Stomach (tissue), 9 donors: ENCODE data around the gene CEP295NL. TPM values are rescaled to one million over a fixed set of nuclear protein-coding genes. Genes with fewer than 3 reads are reported as not detected.

Source experiments
- DNase-seq, 2 donors: peaks; one replicate each; pipeline versions ENCODE4 v3.0.0 to v3.0.0-alpha.2; 2013 to 2019
- H3K27ac ChIP-seq, 5 donors: fragments of 200-600 bp in 4 of 5; sonication (generic) in 4 of 5; one replicate each; pipeline ENCODE4 v1.5.1; 2013 to 2019; ENCODE audit warnings: mild to moderate bottlenecking in 1 of 5, moderate library complexity in 1 of 5
- H3K27me3 ChIP-seq, 3 donors: fragments of 200-600 bp; sonication (generic); one replicate each; pipeline ENCODE4 v1.5.1; 2017 to 2019; ENCODE audit warnings: mixed run types in 1 of 3
- H3K36me3 ChIP-seq, 4 donors: fragments of 200-600 bp; sonication (generic); 1 replicate in 3 of 4; 2 replicates in 1 of 4; pipeline ENCODE4 v1.5.1; 2016 to 2019
- H3K4me1 ChIP-seq, 4 donors: fragments of 200-600 bp; sonication (generic); one replicate each; pipeline ENCODE4 v1.5.1; 2016 to 2019
- H3K4me3 ChIP-seq, 4 donors: fragments of 200-600 bp; sonication (generic) in 3 of 4; one replicate each; pipeline ENCODE4 v1.5.1; 2016 to 2019; ENCODE audit warnings: mild to moderate bottlenecking in 1 of 4
- H3K9me3 ChIP-seq, 4 donors: fragments of 200-600 bp; sonication (generic); one replicate each; pipeline ENCODE4 v1.5.1; 2016 to 2019
- CTCF ChIP-seq, 7 experiments: fragments of 450-650 bp in 4 of 7; fragments of 200-600 bp in 3 of 7; sonication (generic) in 3 of 7; IDR thresholded peaks; one replicate each; pipeline ENCODE4 v1.5.1; 2016 to 2019; ENCODE audit warnings: antibody characterized with exemption in 7 of 7, control low read depth in 2 of 7, mild to moderate bottlenecking in 1 of 7
- EP300 ChIP-seq: sonication (generic); formaldehyde crosslinking; IDR thresholded peaks from one replicate; pipeline ENCODE4 v1.6.1; 2017; ENCODE audit warnings: antibody characterized with exemption
- POLR2A ChIP-seq, 4 donors: fragments of 450-650 bp; IDR thresholded peaks; one replicate each; pipeline ENCODE4 v1.6.1; 2016; ENCODE audit warnings: antibody characterized with exemption in 4 of 4, control low read depth in 2 of 4, mild to moderate bottlenecking in 1 of 4, moderate library complexity in 1 of 4
- POLR2AphosphoS5 ChIP-seq, 3 donors: sonication (generic); formaldehyde crosslinking; IDR thresholded peaks; one replicate each; pipeline ENCODE4 v1.6.1; 2016; ENCODE audit warnings: antibody characterized with exemption in 3 of 3
- WGBS, 5 donors: extraction: QIAGEN DNeasy Blood & Tissue Kit in 3 of 5; methylation state at CpG; one replicate each; pipeline versions ENCODE4 v1.1.5 to v1.1.7; 2013 to 2018; 5-methylcytosine and 5-hydroxymethylcytosine counted together
- intact Hi-C: fragments of 100-400 bp; cut with DNase I; formaldehyde crosslinking; loops from one replicate; pipeline ENCODE4 v1.15.1; 2023; ENCODE audit warnings: low total_unique reads
- polyA plus RNA-seq, 3 donors: library from polyadenylated mRNA; stranded (reverse); fragments of 200-250 nt; gene quantifications; one replicate each; pipeline ENCODE4 v1.2.3, GENCODE V29; 2013
- total RNA-seq, 5 donors: library from RNA; depleted of rRNA; stranded (reverse); fragments of >200 nt; gene quantifications; one replicate each; pipeline versions ENCODE4 v1.1.0 to v1.2.3, GENCODE V29; 2014 to 2016
- donor health status: healthy with polysubstance abuse.
- donor health status: Bipolar disorder and iron deficiency.
- donor health status: healthy.

CEP295NL gene
- total and polyA plus RNA-seq, 8 donors = 0.31 to 23.9 (median 5.8) TPM; not detected in 1

DNA sequence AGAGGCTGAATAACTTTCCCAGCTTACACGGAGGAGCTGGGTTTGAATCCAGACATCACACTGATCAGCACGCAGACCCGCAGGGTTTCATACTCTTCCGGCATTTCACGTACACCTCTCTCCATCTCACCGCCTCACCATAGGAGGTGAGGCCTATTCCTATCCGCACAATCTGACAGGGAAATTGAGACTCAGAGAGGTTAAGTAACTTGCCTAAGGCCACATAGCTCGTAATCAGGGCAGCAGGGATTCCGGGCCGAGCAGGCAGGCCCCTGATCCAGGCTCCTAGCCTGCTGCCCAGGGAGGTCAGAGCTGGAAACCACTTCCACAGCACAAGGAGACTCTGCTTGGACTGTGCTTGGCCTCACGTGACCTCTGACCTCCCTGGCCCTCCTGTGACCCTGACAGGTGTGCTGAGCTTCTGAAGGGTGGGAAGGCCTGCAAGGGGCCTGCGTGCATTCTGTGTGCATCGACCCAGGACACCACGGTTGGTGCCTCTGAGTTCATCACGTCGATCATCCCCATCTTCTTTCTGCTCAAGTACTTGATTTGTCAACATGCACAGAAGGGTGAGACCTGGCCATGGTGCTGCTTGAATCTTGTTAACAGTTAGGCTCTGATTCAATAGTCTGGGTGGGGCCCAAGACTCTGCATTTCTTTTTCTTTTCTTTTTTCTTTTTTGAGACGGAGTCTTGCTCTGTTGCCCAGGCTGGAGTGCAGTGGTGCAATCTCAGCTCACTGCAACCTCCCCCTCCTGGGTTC, 4.7 kb downstream of the CEP295NL start:
- TF ChIP-seq POLR2A (IDR thresholded peaks at IDR 0.05) (no peak), EP300 (no peak)
- intact Hi-C loops = no loop called here
- no peaks in the 10 kb centered on the region for H3K27me3 ChIP-seq
- no peaks in the 10 kb centered on the region for H3K9me3 ChIP-seq
- peaks cover 3 to 33% (median 11%) of the 10 kb centered on the region in 4 donors for H3K36me3 ChIP-seq
- 81 to 89% (median 82%) methylated on average over 17 of the region's 17 CpGs for WGBS, 5 donors
- DNase-seq = no peak
- H3K4me3 ChIP-seq = no peak overlapping the region
- H3K27ac ChIP-seq = peak overlapping the region in 1 of 5 donors; percentile 67
- peaks cover 15 to 81% (median 53%) of the 10 kb centered on the region in 4 donors for H3K4me1 ChIP-seq

DNA sequence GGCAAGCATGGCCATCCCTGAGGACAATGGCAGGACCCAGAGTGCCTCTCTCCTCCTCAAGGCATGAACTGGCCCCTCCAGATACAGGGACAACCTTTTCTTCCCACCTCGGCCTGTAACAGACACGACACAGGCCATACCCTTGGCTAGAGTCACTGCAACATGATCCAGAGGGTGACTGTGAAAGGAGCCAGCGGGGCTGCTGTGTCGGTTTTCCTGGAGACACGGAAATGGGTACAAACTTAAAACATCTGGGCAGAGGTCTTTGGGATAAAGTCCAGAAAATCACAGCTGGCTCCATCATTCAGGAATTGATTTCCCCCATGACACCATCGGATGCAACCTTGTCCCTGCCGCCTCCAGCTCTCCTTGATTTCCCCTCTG, 5.3 kb downstream of the CEP295NL start:
- no peaks in the 10 kb centered on the region for H3K27me3 ChIP-seq
- TF ChIP-seq CTCF (IDR thresholded peaks at IDR 0.05) (no peak), POLR2AphosphoS5 (IDR thresholded peaks at IDR 0.05) (no peak), EP300 (no peak), POLR2A (IDR thresholded peaks at IDR 0.05) (no peak)
- H3K27ac ChIP-seq = peak overlapping the region in 1 of 5 donors; percentile 67
- peaks cover 3 to 29% (median 11%) of the 10 kb centered on the region in 4 donors for H3K36me3 ChIP-seq
- no peak for DNase-seq
- H3K9me3 ChIP-seq = no peaks in the 10 kb centered on the region
- no peak overlapping the region for H3K4me3 ChIP-seq
- 79 to 91% (median 87%) methylated on average over 7 of the region's 7 CpGs for WGBS, 5 donors
- intact Hi-C loops = no loop called here
- peaks cover 15 to 81% (median 51%) of the 10 kb centered on the region in 4 donors for H3K4me1 ChIP-seq

- Histone ChIP-seq H3K27me3 (no peaks in the 10 kb centered on the region), H3K36me3 (peaks cover 3 to 24% (median 11%) of the 10 kb centered on the region in 4 donors), H3K27ac (peak overlapping the region in 3 of 5 donors; percentile 6 to 67 (median 46)), H3K4me3 (no peak overlapping the region), H3K4me1 (peaks cover 21 to 84% (median 53%) of the 10 kb centered on the region in 4 donors), H3K9me3 (no peaks in the 10 kb centered on the region)
- intact Hi-C loops = no loop called here
- DNase-seq = no peak
- WGBS, 5 donors = 82 to 93% (median 92%) methylated on average over 28 to 34 of the region's 34 CpGs
- TF ChIP-seq CTCF (IDR thresholded peaks at IDR 0.05) (no peak), POLR2A (IDR thresholded peaks at IDR 0.05) (no peak), POLR2AphosphoS5 (IDR thresholded peaks at IDR 0.05) (no peak), EP300 (no peak)
These were observed 6.0 kb downstream of the CEP295NL start for GRCh38 chr17:78896834-78897663.

DNA sequence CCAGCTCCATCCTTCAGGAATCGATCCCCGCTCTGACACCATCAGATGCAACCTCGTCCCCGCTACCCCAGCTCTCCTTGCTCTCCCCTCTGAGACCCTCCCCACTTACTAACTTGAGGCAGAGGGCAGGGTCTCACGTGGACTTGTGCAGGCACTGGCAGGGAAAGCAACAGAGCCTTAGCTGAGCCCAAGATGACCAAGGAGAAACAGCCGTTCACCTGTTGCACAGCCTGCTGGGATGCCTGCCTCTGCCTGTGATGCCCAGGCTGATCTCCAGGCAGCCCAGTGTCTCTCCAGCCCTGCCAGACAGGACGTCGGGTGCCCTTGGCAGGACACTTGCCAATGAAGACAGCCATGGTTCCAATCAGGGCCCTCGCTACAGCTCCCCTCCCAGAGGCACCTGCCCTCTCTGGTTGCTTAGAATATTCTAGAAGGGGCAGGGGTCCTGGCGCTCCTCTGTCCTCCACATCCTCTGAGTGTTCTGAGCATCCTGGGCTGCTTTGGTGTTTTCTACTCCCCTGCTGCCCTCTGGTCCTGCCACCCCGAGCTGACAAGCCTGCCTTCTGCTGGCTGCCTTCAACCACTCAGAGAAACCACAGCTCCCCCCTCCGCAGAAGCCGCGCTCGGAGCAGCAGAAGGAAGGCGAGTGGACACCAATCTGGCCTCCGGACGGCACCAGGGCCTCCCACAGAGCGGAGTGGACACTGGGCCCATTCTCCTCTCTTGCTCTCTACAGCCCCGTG, 6.7 kb downstream of the CEP295NL start:
- DNase-seq = no peak
- TF ChIP-seq POLR2A (IDR thresholded peaks at IDR 0.05) (no peak), POLR2AphosphoS5 (IDR thresholded peaks at IDR 0.05) (no peak), EP300 (no peak), CTCF (IDR thresholded peaks at IDR 0.05) (no peak)
- peaks cover 3 to 16% (median 8%) of the 10 kb centered on the region in 4 donors for H3K36me3 ChIP-seq
- peaks cover 29 to 92% (median 59%) of the 10 kb centered on the region in 4 donors for H3K4me1 ChIP-seq
- WGBS, 5 donors = 68 to 89% (median 83%) methylated on average over 9 to 20 of the region's 20 CpGs
- peak overlapping the region in 4 of 5 donors; percentile 2 to 67 (median 26) for H3K27ac ChIP-seq
- no peaks in the 10 kb centered on the region for H3K9me3 ChIP-seq
- no peaks in the 10 kb centered on the region for H3K27me3 ChIP-seq
- no peak overlapping the region for H3K4me3 ChIP-seq
- intact Hi-C loops = no loop called here
